SKM-1 (cell line): ENCODE data around the gene MAP2K7.

Experiments
- DNase-seq: peaks from one replicate; lab custom pipeline; 2025; ENCODE audit not compliant: unreplicated experiment; lab: John Stamatoyannopoulos, UW

The MAP2K7 gene

DNA sequence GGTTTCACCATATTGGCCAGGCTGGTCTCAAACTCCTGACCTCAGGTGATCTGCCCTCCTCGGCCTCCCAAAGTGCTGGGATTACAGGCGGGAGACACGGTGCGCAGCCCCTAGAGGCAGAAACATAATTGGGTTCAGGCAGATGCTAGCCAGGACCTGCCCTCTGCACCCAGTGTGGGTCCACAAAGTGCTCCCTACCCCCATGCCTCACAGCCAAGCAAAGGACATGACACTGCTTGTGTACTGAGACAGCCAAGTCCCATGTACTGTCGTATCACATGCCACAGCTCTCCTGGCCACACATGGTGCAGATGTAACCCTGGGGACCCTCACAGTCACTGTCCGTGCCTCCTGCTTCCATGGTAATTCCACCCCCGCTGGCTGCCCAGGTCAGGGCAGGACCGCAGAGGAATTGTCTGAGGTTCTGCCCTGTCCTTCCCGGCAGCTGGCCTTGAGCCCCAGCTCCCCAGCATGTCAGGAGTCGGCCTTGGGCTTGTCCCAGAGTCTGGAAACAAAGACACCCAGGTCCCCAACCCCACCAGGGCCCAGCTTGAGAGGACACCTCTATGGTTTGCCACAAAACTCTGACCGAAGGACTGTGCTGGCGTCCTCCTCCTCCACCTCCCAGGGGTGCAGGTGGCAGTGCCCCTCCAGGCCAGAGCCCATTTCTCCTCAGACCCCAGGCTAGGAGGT is 37.1 kb upstream of the MAP2K7 start:
- no peak for DNase-seq

DNA sequence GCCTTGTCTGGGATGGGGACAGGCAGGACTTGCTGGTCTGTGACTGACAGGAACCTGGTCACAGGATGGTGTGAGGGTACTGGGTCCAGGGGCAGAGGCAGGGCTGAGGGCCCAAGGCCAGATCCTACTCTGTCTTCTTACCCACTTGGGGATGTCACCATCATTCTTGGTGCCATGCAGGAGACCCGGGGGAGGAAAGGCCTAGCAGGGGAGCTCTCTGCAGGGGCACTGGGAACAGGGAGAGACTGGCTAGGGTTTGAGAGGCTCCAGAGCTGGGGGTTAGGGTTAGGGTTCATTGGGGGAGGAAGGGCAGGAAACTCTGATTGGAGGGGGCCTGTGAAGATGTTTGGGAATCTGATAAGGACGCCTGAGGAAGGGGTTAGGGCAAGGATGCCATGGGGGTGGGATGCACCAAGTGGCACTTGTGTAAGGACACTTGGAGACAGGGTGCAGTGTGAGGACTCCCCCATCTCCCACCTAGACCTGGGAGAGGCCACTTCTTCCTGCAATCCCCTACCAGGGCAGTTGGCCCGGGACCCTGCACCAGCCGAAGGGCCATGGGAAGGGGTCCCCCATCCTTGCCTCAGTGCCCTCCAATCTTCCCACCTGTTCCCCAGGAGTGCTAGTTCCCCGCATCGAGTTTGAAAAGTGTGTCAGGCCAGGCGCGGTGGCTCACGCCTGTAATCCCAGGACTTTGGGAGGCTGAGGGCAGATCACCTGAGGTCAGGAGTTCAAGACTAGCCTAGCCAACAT is 36.4 kb upstream of the MAP2K7 start:
- DNase-seq: no peak

DNA sequence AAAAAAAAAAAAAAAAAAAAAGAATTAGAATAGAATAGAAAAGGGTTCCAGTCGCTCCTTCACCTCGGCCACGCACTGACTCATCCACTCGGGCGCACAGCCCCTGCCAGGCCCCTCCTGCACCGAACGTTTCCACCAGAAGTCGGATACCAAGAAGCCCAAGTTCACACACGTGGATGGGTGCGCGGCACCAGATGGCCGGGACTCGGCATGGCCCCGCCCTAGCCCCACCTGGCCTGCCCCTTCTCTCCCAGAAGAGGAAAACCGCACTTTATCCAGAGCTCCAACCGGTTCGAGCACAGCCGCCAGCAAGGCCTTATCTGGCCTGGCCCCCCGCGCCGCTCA is 35.4 kb upstream of the MAP2K7 start:
- no peak for DNase-seq

DNA sequence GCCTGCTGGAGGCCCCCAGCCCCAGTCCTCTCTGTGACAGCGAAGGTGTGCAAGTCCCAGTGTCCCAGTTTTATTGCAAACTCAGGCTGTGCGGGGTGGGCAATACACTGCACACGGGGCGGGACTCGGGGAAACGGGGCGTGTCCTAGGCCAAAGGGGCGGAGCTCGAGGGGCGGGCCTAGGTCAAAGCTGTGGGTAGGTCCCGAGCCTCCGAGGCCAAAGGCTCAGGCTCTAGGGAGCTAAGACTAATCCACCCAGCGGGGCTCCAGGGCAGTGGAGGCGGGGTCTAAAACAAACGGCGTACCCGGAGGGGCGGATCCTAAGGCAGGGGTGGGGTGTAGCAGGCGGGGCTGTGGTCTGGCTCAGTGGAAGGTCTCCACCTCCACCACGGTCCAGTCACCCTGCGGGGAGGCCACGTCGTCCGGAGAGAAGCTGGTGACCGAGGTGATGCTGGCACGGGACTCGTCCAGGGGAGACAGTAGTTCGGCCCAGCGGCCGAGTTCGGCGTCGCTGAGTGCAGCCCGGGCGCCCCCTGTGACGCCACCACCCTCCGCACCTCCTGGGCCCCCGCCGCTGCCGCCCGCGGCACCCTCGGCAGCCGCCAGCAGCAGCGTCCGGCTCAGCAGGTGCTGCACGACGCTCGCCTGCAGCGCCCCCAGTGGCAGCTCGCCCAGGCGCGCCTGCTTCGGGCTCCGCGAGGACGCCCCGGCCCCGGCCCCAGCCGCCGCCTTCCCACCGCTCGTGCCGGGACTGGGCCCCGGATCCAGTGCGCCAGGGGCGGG is 34.8 kb upstream of the MAP2K7 start:
- DNase-seq: peak; percentile 51

DNA sequence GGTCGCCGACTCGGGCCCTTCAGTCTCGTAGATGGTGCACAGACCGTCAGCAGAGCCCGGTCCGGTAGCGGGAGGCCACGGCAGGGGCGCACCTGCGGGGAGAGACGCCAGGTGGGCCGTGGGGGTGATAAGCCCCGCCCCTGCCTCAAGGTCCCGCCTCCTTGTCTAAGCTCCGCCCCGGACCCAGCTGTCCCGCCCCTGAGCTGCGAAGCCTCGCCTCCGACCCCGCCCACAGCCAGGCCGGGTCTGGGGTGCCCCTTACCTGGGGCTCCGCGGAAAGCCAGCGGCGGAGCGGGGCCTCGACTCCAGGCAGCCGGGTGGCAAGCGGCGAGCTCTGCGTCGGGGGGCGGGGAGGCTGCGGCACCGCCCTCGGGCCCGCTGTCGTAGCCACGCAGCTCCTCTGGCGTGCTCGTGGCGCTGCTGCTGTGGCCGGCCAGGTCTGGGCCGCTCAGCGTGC is 34.2 kb upstream of the MAP2K7 start:
- peak; percentile 40 for DNase-seq

DNA sequence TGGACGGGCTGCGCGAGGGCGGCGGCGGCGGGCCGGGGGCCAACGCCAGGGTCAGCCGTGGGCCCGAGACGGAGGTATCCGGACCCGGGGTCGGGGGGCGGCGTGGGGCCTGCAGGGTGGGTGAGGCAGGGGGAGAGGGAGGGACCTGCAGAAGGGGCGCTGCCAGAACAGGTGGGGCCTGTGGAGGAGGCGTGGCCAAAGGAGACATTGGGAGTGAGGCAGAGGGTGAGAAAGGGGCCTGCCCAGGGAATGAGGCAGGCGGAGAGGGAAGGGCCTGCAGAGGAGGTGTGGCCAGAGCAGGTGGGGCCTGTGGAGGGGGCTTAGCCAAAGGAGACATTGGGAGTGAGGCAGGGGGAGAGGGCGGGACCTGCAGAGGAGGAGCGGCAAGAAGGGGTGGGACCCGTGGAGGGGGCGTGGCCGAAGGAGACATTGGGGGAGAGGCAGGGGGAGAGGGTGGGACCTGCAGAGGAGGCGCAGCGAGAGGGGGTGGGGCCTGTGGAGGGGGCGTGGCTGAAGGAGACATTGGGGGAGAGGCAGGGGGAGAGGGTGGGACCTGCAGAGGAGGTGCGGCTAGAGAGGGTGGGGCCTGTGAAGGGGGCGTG is 33.7 kb upstream of the MAP2K7 start:
- peak; percentile 63 for DNase-seq

DNA sequence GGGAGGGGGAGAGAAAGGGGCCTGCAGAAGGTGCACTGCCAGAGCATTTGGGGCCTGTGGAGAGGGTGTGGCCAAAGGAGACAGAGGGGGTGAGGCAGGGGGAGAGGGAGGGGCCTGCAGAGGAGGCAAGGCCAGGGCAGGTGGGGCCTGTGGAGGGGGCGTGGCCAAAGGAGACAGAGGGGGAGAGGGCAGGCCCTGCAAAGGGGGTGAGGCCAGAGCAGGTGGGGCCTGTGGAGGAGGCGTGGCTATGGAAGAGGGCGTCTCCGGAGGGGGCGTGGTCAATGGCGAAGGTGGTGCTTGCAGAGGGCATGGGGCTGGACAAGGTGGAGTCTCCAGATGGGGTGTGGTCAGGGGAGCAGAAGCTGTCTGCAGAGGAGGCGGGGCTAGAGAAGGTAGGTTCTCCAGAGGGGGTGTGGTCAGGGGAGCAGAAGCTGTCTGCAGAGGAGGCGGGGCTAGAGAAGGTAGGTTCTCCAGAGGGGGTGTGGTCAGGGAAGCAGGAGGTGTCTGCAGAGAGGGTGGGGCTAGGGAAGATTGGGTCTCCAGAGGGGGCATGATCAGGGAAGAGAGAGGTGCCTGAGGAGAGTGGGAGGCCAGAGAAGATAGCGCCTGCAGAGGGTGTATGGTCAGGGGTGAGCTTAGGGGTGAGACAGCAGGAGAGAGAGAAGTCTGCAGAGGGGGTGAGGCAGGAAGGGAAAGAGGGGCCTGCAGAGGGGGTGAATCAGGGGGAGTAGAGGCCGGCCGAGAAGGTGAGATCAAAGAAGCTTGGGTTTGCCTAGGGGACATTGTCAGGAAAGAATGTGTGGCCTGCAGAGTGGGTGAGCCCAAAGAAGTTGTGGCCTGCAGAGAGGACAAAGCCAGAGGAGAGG is 32.9 kb upstream of the MAP2K7 start:
- peak; percentile 94 for DNase-seq

DNA sequence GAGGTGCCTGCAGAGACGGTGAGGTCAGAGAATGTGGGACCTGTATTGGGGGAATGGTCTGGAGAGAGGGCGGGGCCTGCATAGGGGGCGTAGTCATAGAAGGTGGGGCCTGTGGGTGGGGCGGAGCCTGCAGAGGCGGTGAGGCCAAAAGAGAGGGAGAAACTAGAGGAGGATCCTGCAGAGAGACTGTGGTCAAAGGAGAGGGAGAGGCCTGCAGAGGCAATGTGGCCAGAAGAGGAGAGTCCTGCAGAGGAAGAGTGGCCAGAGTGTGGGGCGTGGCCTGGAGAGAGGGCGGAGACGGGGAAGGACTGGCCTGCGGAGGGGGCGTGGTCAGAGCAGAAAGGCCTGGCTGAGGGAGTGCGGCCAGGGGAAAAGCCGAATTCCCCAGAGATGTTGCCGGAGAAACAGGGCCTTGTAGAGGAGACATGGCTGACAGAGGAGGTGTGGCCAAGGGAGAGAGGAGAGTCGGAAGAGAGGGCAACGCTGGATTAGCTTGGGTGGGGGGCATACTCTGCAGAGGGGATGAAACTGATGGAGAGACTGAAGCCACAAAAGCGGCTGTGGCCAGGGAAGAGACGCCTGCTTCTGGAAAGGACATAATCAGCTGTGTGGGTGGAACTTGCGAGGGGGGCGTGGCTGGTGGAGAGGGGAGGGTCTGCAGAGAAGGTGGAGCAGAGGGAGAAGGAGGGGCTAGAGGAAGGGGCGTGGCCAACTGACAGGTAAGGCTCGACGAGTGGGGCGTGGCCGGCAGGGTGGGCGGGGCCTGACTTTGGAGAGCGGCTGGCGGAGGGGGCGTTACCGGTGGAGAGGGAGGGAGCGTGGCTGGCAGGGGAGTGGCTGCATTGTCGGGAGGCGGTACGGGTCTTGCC is 32.0 kb upstream of the MAP2K7 start:
- DNase-seq: peak; percentile 81

DNA sequence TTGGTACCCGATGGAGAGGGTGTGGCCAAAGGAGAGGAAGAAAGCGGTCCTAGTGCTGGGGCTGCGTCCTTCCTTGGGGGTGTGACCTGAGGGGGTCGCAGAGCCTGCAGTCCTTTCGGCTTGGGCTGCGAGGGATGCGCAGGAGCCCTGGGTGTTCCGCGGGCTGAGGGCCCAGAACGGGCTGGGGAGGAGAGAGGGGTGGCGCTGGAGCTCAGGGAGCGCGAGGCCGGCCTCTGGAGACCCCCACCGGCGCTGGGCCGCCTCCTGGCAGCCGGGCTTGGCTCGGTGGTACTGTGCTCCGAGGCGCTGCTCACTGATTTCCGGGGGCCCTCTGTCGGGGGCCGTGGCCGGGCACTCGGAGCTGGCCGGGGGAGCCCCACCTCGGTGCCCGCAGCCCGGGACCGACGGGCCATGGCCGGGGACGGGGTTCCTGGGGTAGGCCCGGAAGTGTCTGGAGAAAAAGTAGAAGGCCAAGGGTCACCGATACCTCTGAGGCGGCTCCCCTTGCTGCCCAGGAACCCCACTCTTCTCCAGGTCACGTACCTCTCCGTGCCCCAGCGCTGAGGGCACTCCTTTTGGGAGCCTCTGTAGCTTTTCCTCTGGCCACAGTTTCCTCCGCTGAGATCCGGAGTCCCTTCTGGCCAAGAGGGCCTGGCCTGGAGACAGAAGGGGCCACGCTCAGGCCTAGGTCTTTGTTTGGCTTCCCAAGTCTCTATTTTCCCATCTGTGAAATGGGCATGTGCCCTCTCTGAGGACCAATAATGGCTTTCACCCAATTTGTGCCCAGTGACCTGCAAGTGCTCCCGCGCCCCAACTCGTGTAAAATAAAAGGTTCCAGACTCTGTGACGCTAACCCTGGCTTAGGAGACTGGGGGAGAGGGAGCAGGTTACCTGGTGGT is 31.1 kb upstream of the MAP2K7 start:
- no peak for DNase-seq

DNA sequence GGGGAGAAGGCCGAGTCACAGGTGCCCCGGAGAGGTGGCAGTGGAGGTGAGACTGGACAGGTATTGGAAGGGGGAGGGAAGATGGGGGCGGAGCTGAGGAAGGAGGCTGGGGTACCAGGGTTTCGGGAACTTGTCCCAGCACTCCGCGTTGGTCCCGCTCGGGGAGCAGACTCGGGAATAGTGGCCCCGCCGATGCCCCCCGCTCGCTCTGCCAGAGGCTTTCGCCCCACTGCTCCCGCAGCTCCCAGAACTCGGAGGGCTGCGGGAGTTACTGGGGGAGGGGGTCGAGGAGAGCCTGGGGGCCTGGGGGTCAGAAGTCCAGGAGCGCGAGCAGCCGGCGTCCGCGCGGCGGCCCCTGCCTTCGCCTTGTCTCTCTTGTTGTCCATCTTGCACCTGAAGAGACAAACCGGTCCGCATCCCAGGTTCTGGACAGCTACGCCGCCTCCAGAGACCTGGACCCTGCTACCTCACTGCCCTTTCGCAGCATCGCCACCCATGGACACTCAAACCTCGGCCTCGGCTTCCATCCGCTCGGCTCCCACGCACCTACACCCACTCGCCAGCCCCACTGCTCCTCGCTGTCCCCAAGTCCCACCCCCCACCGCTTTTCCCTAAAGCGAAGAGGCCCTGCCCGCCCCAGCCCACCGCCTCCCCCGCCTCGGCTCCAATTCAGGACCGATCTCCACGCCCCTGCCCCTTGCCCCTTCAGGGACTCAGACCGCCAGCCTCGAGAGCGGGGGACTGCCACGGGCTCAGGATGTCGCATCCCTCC is 30.2 kb upstream of the MAP2K7 start:
- DNase-seq: no peak

DNA sequence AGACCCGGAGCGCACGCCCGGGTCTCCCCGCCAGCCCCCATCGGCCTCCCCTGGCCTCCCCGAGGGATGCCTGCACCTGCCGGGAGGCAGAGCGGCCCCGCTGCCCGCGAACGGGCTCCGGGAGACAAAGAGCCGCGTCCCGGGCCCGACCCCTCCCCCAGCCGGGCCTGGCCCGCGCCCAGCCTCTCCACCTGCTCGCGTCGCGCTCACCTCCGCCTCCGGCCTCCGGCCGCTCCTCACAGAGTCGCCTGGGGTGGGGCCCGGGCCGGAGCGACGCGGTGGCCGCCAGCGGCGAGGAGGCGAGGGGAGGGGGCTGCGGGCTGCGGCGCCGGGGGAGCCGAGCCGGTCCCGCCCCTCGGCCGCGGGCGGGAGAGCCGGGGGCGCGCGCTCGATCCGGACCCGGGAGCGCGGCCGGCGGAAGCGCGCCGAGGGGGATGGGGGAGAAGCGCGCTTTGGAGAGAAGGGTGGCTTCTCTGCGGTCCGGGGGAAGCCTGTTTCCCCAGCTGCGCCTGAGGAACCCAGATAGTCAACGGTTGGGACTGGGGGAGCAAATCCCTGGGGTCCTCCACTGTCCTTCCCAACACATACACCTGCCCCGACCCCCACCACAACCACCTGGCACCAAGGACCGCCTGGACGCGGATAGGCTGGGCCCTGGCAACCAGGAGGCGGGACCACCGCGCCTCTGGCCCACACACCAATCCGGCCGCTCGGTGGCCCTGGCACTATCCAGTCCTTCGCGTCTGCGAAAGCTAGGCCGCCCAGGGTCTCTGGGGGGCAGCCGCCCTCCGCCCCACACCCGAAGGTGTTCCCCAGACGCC is 29.4 kb upstream of the MAP2K7 start, which contains the start of gene PRR36:
Gene PRR36, minus strand, starts transcription at position 315 of the 821 bp plus-strand sequence. CDS start 701 bp downstream, outside the sequence.
- DNase-seq: no peak

DNA sequence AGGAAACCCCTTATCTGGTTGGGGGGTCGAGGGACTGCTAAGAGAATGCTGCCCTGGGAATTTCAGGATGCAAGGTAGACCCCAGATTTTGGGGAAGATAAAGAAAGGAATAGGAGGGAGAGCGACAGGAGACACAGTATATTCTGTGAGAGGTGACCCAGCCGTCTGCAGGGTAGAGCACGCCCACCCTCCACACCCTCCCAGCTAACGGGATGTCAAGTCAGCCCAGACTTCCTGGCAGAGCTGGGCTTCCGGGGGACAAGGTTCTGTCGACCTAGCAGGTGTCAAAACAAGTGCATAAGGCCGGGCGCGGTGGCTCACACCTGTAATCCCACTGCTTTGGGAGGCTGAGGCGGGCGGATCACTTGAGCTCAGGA is 28.8 kb upstream of the MAP2K7 start:
- DNase-seq: no peak

DNA sequence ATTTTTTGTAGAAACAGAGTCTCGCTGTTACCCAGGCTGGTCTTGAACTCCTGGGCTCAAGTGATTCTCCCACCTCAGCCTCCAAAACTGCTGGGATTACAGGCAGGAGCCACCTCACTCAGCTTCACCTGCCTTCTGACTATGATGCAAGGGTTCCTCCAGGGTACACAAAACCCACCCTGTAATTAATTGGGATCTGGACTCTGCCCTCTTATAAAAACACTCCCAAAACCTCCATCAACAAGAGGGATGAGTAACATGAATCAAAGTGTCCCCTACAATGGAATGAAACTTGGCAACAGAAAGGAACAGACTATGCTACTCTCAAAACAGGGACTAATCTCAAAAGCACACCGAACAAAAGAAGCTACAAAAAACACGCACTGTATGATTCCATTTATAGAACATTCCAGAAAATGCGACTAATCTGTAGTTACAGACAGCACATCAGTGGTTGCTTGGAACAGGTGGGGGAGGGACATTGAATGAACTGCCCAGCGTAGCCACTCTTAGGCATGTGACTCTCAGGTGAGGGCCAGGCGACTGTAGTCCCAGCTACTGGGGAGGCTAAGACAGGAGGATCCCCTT is 26.3 kb upstream of the MAP2K7 start:
- no peak for DNase-seq

DNA sequence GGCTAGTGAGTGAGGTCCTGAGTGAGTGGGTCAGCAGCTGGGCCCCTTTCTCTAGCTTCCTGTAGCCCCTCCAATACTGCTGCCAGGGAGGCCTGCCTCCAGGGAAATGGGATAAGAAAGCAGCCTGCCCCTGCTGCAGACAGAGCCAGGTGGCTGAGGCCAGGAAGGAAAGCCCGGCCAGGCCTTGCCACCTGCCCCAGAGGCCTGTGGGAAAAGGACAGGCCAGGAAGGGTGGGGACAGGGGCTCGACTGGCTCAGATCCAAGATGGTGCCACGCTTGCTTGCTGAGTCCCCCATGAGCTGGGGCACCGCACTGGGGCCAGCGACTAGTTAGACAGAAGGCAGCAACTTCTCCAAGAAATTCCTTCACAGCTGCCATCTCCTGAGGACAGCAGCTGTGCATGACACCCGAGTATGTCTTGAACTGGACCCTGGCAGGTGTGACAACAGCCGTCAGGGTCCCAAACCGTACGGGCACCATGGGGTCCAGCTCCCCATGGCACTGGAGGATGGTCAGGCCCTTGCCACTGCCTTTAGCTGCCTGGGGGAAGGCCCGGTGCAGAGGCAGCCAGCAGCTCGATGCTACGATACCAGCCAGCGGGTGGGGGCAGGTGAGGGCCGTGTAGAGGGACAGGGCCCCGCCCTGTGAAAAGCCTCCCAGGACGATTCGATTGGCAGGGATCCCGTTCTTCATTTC is 24.4 kb upstream of the MAP2K7 start:
- DNase-seq: no peak

DNA sequence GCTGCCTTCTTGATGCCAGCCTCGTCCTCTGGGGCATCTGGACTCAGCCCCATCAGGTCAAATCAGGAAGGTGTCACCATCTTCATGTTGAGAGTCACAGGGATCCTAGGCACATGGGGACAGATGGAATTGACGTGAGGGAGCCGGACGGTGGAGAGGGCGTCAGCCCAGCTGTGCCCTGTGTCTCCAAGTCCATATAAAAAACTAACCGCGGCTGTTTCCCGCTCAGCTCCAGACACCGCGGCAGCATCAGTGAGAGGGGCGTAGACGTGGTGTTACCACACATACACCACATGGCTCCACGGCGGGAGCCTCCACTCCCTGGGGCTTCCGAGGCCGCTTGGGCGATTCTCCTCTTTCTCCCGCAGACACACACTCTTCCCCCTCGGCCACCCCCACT is 23.8 kb upstream of the MAP2K7 start:
- no peak for DNase-seq

DNA sequence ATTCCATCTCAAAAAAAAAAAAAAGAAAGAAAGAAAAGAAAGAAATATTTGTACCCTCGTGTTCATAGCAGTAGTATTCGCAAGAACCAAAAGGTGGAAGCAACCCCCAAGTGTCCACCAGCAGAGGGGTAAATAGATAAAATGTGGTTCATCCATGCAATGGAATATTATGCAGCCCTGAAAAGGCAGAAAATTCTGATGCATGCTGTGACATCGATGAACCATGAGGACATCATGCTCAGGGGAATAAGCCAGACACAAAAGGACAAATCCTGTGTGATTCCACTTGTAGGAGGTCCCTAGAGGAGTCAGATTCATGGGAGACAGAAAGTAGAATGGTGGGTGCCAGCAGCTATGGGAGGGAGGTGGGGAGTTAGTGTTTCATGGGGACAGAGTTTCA is 21.8 kb upstream of the MAP2K7 start:
- DNase-seq: no peak
